Subcutaneous abdominal adipose tissue (tissue), 5 donors: ENCODE results near the gene CDS1.
A peak's percentile ranks its signal among the peaks of the same experiment; 100 is the strongest.
"Not testable (repeated sequence)": the region's sequence is repeated elsewhere in the genome, so short reads cannot be mapped to it uniquely, and the experiment has no call there.

Source experiments
- H3K27ac ChIP-seq: one replicate; pipeline ENCODE4 v1.7.0; 2013; ENCODE audit warnings: low read depth, mild to moderate bottlenecking, inconsistent platforms, low read length, moderate library complexity
- H3K27me3 ChIP-seq, 5 donors: one replicate each; pipeline ENCODE4 v1.7.0; 2013; ENCODE audit warnings: low read length in 5 of 5, inconsistent platforms in 1 of 5; ENCODE audit not compliant: control insufficient read depth in 5 of 5, insufficient read depth in 4 of 5
- H3K36me3 ChIP-seq, 5 donors: one replicate each; pipeline ENCODE4 v1.7.0; 2013; ENCODE audit warnings: low read length in 5 of 5; ENCODE audit not compliant: control insufficient read depth in 5 of 5, insufficient read depth in 5 of 5
- H3K4me1 ChIP-seq, 5 donors: one replicate each; pipeline ENCODE4 v1.7.0; 2013; ENCODE audit warnings: low read length in 5 of 5, mild to moderate bottlenecking in 3 of 5, moderate library complexity in 1 of 5; ENCODE audit not compliant: control insufficient read depth in 5 of 5, insufficient read depth in 5 of 5
- H3K4me3 ChIP-seq, 5 donors: one replicate each; pipeline ENCODE4 v1.7.0; 2013; ENCODE audit warnings: low read length in 5 of 5, low read depth in 1 of 5
- H3K9ac ChIP-seq, 5 donors: one replicate each; pipeline ENCODE4 v1.7.0; 2013; ENCODE audit warnings: low read length in 5 of 5, mild to moderate bottlenecking in 4 of 5, moderate library complexity in 3 of 5
- H3K9me3 ChIP-seq, 5 donors: one replicate each; pipeline ENCODE4 v1.7.0; 2013; ENCODE audit warnings: low read length in 5 of 5; ENCODE audit not compliant: control insufficient read depth in 5 of 5
- donor health status: healthy.
- donor health status: healthy.
- donor health status: healthy.
- donor health status: healthy.
- donor health status: healthy.

The CDS1 gene

GRCh38 chr4:84664767-84665166, 81.8 kb downstream of the CDS1 start:
- H3K27me3 ChIP-seq, H3K9me3 ChIP-seq, H3K4me3 ChIP-seq, H3K9ac ChIP-seq, H3K4me1 ChIP-seq, H3K27ac ChIP-seq: not testable (repeated sequence)
- peaks cover 10 to 17% (median 14%) of the 10 kb centered on the region in 5 donors for H3K36me3 ChIP-seq

- Histone ChIP-seq H3K27me3 (no peaks in the 10 kb centered on the region), H3K4me1 (no peaks in the 10 kb centered on the region), H3K27ac (no peak overlapping the region), H3K9ac (no peak overlapping the region), H3K9me3 (no peaks in the 10 kb centered on the region), H3K36me3 (peaks cover 20 to 28% (median 26%) of the 10 kb centered on the region in 5 donors), H3K4me3 (no peak overlapping the region)
Observed at GRCh38 chr4:84666439-84666838, 83.5 kb downstream of the CDS1 start.

GRCh38 chr4:84669201-84669600, 86.3 kb downstream of the CDS1 start:
- Histone ChIP-seq H3K36me3 (peaks cover 38 to 47% (median 43%) of the 10 kb centered on the region in 5 donors), H3K27ac (no peak overlapping the region), H3K9me3 (no peaks in the 10 kb centered on the region), H3K9ac (no peak overlapping the region), H3K27me3 (no peaks in the 10 kb centered on the region), H3K4me3 (no peak overlapping the region), H3K4me1 (no peaks in the 10 kb centered on the region)

- Histone ChIP-seq H3K9me3 (no peaks in the 10 kb centered on the region), H3K9ac (no peak overlapping the region), H3K27me3 (no peaks in the 10 kb centered on the region), H3K4me3 (no peak overlapping the region), H3K27ac (no peak overlapping the region), H3K36me3 (peaks cover 56 to 69% (median 63%) of the 10 kb centered on the region in 5 donors), H3K4me1 (no peaks in the 10 kb centered on the region)
Observed at GRCh38 chr4:84672177-84672576, 89.2 kb downstream of the CDS1 start.

- no peaks in the 10 kb centered on the region for H3K4me1 ChIP-seq
- H3K36me3 ChIP-seq = peaks cover 53 to 79% (median 67%) of the 10 kb centered on the region in 5 donors
- no peak overlapping the region for H3K9ac ChIP-seq
- no peaks in the 10 kb centered on the region for H3K9me3 ChIP-seq
- no peaks in the 10 kb centered on the region for H3K27me3 ChIP-seq
- H3K4me3 ChIP-seq = no peak overlapping the region
- no peak overlapping the region for H3K27ac ChIP-seq
Observed at GRCh38 chr4:84673475-84674240, 90.7 kb downstream of the CDS1 start.

- Histone ChIP-seq H3K36me3 (peaks cover 42 to 72% (median 66%) of the 10 kb centered on the region in 5 donors), H3K4me3 (no peak overlapping the region), H3K27ac (no peak overlapping the region), H3K27me3 (no peaks in the 10 kb centered on the region), H3K9me3 (no peaks in the 10 kb centered on the region), H3K4me1 (peaks cover 2 to 9% (median 8%) of the 10 kb centered on the region in 5 donors), H3K9ac (no peak overlapping the region)
Observed at GRCh38 chr4:84677093-84677492, 94.2 kb downstream of the CDS1 start.

GRCh38 chr4:84677995-84678394, 95.1 kb downstream of the CDS1 start:
- H3K9ac ChIP-seq = no peak overlapping the region
- H3K27ac ChIP-seq = no peak overlapping the region
- H3K9me3 ChIP-seq = no peaks in the 10 kb centered on the region
- H3K27me3 ChIP-seq = no peaks in the 10 kb centered on the region
- H3K4me1 ChIP-seq = peaks cover 2 to 18% (median 12%) of the 10 kb centered on the region in 5 donors
- no peak overlapping the region for H3K4me3 ChIP-seq
- H3K36me3 ChIP-seq = peaks cover 33 to 72% (median 65%) of the 10 kb centered on the region in 5 donors

- H3K27ac ChIP-seq = peak overlapping the region; percentile 1
- H3K4me1 ChIP-seq = peaks cover 6 to 27% (median 20%) of the 10 kb centered on the region in 5 donors
- no peak overlapping the region for H3K4me3 ChIP-seq
- no peak overlapping the region for H3K9ac ChIP-seq
- H3K36me3 ChIP-seq = peaks cover 29 to 80% (median 71%) of the 10 kb centered on the region in 5 donors
- H3K9me3 ChIP-seq = no peaks in the 10 kb centered on the region
- H3K27me3 ChIP-seq = no peaks in the 10 kb centered on the region
Observed at GRCh38 chr4:84678976-84679744, 96.2 kb downstream of the CDS1 start.

- no peaks in the 10 kb centered on the region for H3K9me3 ChIP-seq
- H3K36me3 ChIP-seq = peaks cover 24 to 83% (median 69%) of the 10 kb centered on the region in 5 donors
- no peaks in the 10 kb centered on the region for H3K27me3 ChIP-seq
- H3K27ac ChIP-seq = no peak overlapping the region
- no peak overlapping the region for H3K9ac ChIP-seq
- H3K4me3 ChIP-seq = no peak overlapping the region
- peaks cover 6 to 27% (median 20%) of the 10 kb centered on the region in 5 donors for H3K4me1 ChIP-seq
Observed at GRCh38 chr4:84680956-84681355, 98.0 kb downstream of the CDS1 start.
